ENCODE results near the gene TTBK1.

Gene TTBK1

DNA sequence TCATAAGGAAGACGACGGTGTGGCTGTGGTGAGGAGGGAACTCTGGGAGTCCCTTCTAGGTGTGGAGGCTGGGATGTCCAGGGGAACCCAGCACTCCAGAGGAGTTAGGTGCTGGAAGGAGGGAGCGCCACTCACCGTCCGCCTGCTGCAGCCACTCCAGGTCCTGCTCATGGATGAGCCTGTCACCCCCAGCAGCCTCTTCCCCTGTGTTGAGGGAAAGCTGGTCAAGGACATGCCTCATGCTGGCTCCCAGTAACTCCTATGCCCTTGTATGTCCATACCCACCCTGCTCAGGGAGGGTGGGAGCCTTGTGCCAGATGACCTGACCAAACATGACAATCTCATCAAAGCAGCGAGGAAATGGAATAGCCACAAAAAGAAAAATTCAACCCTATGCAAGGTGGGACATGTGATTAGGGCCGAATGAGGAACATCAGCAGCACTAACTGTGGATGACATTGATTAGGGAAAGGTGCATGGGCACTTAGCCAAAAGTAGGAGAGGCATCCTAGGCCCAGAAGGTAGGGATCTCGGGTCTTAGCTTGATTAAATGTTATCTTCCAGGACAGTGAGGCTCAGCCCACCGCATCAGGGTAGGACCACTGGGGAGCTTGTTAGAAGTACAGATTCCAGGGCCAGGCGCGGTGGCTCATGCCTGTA, 17.0 kb upstream of the TTBK1 start:
- DNase-seq = no peak

DNA sequence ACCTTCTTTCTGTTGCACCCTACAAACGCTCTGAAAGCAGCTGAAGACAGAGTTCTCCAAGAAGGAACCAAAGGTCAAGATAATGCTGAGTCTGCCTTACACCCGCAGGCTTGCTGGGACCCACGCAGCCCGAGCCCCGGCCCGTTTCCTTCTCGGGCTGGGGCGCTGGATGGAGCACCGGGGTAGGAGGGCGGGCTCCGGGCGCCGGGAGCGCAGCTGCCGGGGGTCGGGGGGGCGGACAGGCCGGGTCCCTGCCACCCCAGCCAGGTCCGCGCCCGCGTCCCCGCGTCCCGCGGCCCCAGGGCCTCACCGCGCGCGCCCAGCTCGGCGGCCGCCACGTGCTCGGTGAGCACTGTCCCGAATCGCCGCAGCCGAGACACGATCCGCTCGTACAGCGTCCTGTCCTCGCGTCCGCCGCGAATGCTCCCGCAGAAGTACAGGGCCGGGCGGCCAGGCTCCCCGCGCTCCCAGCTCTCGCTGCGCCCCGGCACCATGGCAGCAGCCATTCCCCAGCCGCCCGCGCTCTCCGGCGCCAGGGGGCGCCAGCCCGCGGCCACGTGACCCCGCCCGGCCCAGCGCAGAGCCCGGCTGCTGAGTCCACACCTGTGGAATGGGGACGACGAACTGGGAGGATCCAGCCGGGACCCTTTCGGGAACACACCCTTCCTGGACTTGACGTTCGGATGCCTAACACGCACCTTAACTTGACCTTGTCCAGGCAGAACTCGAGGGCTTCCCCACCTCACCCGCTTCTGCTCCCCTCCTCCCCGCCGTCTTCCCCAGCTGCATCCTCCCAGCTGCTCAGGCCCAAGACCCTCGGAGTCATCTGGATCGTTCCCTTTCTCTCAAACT, 14.1 kb upstream of the TTBK1 start, which contains the start of gene DNPH1:
DNPH1 (minus strand) TSS at position 531 of the 852 bp plus-strand sequence; CDS start at position 506, 25 bp downstream.
- peak; percentile 46 to 72 for DNase-seq

DNA sequence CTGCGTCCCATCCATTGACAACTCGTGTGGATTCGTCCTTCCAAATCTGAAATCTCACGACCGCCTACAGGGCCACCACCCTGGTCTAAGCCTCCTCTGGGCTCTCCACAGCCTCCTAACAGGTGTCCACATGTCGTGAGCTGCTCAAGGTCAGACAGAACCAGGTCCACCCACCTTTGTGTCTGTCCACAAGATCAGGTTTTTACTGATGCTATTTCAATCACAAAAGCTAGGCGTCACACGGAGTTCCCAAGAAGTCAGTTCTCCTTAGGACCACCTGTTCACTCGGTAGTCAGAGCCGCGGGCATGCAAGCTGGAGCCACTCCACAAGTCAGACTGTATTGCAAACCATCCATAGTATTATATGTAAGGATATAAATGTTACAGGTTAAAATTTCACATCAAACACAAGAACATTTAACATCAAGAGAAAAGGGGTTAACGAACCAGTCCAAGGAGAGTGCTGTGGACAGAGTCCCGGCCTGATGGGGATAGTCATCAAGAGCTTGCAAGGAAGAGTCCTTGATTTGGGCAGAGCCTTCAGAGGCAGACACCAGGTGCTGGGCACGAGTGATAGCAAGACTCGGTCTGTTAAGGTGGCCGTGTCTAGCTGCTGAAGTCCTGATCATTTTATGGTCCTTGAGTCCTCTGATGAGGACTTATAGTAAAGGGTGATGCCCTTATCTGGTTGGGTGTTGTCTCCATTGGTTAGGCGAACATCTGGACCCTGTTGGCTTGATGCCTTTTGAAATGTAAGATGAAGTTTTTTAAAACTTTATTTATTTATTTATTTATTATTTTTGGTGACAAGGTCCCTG, 13.3 kb upstream of the TTBK1 start:
- no peak for DNase-seq

DNA sequence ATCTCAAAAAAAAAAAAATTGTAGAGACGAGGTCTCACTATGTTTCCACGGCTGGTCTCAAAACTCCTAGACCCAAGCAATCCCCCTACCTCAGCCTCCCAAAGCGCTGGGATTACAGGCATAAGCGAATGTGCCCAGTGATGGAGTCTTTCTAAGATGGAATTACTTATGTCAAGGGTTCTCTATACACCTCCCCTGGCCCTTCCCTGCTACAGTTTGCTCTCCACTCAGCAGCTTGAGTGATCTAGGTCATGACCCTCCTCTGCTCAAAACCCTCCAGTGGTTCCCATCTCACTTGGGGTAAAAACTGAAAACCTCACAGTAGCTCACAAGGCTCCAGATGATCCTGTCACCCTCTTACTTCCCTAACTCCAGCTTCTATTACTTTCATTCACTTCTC, 12.2 kb upstream of the TTBK1 start:
- no peak for DNase-seq

DNA sequence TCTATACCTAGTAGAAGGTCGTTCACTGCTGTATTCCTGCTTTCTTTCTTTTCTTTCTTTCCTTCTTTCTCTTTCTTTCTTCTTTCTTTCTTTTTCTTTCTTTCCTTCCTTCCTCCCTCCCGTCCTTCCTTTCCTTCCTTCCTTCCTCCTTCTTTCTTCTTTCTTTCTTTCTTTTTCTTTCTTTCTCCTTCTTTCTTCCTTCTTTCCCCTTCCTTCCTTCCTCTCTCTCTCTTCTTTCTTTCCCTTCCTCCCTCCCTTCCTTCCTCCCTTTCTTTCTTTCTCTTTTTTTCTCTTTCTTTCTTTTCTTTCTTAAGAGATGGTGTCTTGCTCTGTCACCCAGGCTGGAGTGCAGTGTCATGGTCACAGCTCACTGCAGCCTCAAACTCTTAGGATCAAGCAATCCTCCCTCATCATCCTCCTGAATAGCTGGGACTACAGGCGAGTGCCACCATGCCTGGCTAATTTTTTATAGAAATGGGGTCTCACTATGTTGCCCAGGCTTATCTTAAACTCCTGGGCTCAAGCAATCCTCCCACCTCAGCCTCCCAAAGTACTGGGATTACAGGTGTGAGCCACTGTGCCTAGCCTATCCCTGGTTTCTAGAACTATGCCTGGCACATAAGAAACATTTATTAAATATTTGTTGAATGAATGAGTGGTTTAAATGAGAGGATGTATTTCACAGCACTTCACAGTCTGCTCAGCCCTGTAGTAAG, 11.4 kb upstream of the TTBK1 start:
- DNase-seq = no peak

DNA sequence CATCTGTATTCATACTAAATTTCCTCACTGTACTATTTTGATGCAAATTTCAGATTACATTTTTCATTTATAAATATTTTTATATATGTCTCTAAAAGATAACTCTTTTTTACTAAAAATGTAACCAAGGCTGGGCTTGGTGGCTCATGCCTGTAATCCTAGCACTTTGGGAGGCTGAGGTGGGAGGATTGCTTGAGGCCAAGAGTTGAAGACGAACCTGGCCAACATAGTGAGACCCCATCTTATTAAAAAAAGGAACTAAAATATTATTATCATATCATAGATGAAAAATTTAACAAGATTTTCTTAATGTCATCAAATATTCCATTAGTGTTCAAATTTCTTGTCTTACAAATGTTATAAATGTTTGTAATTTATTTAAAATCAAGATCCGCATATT, 7.4 kb upstream of the TTBK1 start:
- no peak for DNase-seq

DNA sequence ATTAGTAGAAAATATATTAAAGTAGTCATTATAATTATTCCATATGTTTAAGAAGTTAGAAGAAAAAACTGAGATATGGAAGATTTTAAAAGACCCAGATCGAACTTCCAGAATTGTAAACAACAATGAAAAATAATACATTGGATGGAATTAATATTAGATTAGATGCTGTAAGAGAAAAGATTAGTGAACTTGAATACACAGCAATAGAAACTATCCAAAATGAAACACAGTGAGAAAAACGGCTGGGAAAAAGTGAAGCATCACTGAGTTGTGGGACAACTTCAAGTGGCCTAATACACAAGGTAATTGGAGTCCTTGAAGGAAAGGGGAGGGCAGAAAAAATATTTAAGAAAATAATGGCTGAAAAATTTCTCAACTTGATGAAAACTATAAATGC, 4.2 kb upstream of the TTBK1 start:
- no peak for DNase-seq

DNA sequence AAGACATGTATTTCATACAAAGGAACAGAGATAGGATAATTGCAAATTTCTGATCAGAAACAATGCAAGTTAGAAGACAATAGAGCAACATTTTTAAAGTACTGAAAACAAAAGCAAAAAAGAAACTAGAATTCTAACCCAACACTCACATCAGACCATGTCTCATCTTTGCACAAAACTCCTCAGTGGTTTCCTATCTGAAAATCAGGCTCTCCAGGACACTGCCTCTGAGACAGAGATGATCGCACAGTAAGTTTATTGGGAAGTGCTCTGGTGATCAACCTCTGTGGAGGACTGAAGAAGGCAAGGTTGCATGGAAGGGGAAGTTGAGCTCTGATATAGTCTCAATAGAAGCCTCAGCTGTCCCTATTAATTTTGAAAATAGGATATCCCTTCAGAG, 2.3 kb upstream of the TTBK1 start:
- DNase-seq = no peak

DNA sequence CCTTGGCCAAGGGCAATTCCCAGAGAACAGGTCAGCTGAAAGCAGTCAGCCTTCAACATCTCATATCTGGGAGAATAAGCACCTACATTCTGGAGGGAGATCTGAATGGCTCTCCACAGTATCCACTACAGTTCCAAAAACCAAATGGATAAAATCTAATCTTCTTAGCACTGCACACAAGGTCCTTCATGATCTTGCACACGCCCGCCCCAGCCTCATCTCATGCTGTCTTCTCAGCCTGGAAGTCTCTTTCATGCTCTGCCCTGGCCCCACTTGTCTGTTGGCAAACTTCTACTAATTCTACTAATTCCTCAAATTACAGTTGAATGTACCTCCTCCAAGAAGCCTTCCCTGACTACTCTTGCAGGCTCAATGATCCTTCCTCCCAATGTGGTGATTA, 1.8 kb upstream of the TTBK1 start:
- DNase-seq = no peak

DNA sequence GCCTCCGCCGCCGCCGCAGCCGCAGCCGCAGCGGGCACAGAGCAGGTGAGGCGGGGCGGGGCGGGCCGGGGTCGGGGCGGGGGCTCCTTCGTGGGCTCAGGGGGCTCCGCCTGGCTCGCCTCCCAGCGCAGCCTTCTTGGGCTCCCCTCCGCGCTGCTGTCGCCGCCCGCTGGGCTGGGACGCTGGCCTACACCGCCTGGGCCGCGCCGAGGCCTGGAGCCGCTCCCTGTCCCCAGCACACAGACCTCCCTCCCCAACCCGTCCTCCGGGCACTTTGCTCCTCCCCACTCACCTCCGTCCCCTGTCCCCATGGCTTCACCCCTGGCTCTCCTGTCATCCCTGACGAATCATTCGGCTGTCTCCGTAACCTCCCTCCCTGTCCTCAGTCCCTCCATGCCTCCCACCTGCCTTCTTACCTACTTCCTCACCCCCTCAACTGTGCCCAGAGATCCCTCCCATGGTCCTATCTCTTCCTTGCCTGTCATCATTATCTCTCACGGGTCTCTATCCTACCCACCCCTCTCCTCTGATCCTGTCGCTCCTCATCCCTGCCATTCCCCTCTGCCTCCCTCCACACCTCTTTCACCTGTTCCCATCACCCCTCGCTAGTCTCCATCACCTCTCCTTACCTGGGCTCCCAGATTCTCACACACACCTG, 512 bp downstream of the TTBK1 start:
- peak in 1 of 2 donors; percentile 16 for DNase-seq

DNA sequence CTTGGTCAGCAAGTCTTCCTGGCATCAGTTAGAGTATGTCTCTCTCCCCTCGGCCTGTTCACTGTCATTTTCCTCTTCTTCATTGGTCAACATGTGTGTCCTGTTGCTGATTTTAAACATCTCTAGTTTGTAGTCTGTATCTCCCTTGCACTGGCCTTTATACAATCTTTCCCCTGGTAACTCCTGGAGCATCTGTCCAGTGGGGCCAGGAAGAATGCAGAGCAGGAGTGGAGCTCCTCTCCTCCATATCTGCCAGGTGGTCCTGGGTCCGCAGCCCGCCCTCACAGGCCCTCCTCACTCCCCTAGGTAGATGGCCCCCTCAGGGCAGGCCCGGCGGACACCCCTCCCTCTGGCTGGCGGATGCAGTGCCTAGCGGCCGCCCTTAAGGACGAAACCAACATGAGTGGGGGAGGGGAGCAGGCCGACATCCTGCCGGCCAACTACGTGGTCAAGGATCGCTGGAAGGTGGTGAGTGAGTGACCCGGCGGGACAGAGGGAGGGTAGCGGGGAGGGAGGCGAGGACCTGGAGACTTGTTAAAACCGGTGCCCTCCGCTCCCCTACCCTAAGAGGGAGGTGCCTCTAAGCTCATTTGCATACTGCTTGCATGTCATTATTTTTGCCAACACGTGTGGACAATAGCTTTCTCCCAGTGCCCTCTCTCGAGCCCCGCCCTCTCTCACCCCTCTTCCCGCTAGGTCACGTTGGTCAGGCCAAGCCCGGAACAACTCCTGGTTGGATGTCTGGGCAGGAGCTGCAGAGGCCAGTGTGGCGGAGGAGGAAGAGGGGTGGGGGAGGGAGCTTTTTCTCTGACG, 3.2 kb downstream of the TTBK1 start:
- peak; percentile 72 to 86 for DNase-seq

DNA sequence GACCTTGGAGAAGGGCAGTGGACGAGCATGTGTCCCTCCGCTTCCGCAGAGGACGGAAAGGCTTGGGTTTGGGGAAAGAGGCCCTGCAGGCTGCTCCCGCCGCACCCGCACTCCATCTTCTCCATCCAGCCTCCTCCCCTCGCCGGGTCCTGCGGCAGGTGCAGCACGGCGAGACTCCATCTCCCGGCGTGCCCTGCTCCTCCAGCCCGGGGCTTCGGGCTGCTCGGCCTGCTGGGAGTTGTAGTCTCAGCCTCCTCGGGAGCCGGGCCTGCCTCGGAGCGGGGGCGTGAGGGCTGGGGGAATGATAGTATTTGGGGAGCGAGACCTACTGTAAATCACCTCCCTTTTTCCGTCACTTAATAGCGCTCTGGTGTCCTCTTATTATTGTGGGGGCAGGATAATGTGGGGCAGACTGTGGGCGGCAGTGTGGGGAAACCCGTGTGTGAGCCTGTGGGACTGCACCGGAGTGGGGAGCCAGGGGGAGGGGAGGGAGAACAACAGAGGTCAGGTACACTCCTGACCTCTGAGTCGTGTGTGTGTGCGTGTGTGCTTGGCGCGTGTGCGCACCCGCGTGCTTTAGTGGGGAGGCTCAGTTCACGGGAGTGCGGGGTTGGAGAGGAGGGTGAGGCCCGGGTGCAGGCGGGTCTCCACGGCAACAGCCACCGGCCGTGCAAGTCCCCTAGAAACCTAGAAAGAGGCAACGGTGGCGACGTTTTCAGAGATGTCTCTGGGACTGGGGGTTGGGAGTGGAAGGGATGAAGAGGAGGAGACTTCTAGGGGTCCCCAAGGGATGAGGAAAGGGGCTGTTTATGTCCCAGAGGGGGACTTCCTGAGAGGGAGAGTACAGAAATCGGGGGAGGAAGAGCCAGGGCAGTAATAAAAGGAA, 4.1 kb downstream of the TTBK1 start:
- DNase-seq = peak; percentile 78 to 86

DNA sequence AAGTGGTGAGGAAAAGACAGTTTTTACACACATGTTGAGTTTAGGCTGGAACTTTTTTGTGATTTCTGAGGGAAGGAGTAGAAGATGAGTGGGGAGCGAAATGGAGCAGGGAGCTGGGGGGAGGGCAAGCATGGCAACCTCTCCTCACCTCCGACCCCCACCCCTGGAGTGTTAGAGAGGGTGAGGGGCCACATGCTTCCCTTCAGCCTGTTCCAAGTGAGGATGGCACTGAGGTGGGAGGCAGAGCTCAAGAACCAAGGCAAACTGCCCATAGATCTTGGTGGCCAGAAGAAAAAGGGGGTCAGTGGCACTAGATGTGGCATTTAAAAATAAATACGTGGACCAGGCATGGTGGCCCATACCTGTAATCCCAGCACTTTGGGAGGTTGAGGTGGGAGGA, 4.8 kb downstream of the TTBK1 start:
- DNase-seq = no peak

DNA sequence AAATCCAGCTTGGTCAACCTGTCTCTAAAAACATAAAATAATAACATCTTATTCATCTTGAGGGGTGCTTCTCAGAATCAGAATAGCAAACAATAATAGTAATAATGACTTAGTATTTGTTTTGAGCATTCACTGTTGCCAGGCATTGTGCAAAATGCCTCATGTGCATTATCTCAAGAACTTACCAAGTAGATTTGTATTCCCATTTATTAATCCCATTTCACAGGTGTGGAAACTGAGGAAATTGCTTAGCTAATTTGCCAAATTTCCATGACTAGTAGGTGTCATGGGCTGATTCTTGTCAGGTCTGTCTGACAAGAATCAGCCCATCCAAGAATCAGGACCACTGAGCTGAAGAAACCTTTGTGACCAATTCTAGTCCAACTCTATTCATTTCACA, 5.5 kb downstream of the TTBK1 start:
- DNase-seq = no peak

DNA sequence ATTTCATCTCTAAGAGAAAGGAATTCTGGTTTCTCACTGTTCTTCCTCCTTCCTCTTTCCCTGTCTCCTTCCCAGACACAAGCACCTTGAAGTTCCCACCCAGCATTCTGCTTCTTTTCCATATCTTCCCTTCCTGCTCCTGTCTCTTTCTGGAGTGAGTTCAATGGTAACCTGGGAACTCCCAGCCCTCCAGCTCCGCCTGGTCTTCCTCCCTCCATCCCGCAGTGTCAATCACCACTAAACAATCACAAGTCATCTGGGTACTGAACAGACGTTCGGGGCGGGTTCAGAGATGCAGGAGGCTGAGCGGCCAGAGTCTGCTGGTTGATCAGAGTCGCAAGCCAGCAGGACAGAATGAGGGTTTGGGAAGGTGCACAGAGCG, 7.7 kb downstream of the TTBK1 start:
- no peak for DNase-seq

DNA sequence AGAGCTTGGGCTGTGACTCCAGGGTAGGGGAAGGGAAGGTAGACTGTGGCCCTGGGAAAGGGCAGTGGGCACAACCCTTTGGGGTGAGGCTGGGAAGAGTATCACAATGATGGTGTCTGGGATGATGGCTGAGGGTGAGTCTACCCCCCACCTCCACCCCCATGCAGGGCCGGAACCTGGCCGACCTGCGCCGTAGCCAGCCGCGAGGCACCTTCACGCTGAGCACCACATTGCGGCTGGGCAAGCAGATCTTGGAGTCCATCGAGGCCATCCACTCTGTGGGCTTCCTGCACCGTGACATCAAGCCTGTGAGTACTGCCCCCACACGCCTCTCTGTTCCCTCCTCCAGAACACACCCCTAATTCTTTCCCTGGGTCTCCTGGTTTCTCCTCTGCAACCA, 10.1 kb downstream of the TTBK1 start:
- DNase-seq = no peak

DNA sequence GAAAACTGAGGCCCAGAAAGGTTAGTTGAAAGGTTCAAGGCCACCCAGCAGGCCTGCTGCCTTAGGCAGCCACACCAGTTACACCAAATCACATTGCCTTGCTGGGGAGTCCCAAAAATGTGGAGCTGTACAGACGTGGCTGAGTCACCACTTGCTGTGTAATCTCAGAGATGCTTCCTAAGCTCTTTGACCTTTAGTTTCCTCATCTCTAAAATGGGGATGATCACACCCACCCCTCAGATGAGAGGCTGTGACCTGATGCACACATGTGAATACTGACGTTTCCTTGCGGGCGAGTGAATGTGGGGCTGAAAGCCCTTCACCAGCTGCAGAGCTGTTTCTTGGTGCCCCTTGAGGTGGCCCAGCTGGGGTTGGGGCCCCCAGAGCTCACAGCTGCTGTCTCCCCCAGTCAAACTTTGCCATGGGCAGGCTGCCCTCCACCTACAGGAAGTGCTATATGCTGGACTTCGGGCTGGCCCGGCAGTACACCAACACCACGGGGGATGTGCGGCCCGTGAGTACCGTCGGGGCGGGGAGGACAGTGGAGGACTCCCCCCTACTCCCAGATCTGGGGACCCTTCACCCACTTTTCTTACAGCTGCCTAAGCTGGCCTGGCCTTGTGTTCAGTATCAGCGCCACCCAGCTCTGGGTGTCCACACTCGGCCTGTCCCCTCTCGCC, 11.0 kb downstream of the TTBK1 start:
- no peak for DNase-seq

DNA sequence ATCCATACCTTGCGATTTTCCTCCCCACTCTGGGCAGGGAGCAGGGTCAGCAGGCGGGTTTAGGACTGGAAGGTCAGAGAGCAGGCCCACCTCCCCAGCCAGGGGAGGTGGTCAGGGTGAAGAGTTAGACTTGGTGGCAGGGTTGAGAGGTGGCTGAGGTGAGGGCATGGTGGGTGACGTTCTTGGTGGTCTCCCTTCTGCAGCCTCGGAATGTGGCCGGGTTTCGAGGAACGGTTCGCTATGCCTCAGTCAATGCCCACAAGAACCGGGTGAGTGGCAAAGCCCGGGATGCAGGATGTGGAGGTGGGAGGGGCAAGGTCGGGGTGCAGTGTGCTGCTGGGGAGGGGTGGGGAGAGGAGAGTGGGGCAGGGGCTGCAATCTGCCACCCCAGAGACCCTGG, 11.6 kb downstream of the TTBK1 start:
- no peak for DNase-seq

DNA sequence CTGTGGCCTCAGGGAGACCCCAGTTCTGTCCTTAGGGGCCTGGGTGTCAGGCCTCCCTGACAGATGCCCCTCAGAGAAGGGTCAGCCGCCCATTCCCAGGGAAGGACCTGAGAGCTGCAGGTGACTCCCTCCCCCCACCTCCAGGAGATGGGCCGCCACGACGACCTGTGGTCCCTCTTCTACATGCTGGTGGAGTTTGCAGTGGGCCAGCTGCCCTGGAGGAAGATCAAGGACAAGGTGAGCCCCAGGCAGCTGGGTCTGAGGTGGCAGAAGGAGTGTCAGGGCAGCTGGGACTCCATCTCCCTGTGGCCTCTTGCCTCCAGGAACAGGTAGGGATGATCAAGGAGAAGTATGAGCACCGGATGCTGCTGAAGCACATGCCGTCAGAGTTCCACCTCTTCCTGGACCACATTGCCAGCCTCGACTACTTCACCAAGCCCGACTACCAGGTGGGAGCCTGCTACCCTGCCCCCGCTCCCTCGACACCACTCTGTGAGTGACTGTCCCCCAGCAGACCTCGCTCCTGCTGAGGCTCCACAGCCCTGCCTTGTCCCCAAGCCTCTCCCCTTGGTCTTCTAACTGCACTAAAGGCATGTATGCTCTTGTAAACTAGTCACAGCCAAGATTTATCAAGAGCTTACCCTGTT, 12.2 kb downstream of the TTBK1 start:
- DNase-seq = no peak
